SIG-M5 treated with dmso at 0.1 percent for 504 hours (cell line): ENCODE measurements around the gene FBXL3.
A peak's percentile ranks its signal among the peaks of the same experiment; 100 is the strongest.

Experiments
- DNase-seq: peaks from one replicate; lab custom pipeline; 2025; ENCODE audit not compliant: unreplicated experiment; lab: John Stamatoyannopoulos, UW

FBXL3 gene, protein sequence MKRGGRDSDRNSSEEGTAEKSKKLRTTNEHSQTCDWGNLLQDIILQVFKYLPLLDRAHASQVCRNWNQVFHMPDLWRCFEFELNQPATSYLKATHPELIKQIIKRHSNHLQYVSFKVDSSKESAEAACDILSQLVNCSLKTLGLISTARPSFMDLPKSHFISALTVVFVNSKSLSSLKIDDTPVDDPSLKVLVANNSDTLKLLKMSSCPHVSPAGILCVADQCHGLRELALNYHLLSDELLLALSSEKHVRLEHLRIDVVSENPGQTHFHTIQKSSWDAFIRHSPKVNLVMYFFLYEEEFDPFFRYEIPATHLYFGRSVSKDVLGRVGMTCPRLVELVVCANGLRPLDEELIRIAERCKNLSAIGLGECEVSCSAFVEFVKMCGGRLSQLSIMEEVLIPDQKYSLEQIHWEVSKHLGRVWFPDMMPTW

DNA sequence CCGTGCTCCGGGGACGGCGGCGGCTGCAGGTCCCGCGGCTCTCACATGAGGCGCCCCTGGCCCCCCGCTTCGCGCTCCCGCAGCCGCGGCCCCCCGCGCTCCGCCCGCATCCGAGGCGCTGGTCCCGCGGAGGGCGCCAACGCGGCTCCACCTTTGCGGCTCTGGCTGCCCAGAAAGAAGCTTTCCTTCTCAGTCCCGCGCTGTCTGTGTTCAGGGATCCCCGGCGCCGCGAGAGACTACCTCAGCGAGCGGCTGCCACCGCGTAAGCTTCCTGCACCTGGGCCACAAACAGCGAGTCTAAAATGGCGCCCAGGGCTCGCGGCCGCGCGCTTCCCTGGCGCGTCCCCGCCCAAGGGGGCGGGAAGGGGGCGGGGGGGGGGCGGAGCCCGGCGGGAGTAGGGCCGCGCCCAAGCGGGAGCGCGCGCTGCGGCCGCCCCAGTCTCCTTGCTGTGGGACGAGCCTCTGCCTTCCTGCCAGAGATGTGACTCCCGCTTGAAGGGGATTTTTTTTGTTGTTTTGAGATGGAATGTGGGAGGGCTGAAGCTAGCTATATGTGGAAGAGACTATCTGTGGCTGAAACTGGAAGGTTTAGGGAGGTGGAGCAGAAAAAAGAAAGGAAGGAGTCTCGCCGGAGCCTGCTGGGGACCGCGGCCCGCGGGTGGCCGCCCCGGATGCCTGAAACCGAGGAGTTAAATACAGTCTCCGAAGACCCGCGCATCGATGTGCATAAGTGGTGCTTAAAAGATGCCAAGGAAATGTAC is at the start of gene FBXL3:
FBXL3 (minus strand) TSS at position 299 of the 761 bp plus-strand sequence. CDS start 5,299 bp downstream, outside the sequence.
- peak; percentile 92 for DNase-seq

DNA sequence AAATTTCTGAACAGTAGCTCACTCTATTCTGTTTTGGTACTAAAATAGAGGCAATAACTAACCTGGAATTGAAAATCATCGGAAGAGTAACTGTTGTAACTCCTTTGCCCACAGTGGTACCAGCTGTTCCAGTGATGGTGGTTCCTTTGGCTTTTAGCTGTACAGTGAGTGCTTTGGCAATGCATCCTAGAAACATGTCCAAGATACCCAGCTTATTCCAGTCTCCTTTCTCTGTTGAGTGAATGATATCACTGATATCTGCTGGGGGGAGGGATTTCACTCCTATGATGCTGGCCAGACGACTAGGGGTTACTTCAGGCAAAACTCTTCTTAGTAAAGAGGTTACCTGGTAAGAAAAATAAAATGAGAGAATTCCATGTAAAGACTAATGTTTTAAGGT is 40.6 kb upstream of the FBXL3 start:
- DNase-seq: no peak

DNA sequence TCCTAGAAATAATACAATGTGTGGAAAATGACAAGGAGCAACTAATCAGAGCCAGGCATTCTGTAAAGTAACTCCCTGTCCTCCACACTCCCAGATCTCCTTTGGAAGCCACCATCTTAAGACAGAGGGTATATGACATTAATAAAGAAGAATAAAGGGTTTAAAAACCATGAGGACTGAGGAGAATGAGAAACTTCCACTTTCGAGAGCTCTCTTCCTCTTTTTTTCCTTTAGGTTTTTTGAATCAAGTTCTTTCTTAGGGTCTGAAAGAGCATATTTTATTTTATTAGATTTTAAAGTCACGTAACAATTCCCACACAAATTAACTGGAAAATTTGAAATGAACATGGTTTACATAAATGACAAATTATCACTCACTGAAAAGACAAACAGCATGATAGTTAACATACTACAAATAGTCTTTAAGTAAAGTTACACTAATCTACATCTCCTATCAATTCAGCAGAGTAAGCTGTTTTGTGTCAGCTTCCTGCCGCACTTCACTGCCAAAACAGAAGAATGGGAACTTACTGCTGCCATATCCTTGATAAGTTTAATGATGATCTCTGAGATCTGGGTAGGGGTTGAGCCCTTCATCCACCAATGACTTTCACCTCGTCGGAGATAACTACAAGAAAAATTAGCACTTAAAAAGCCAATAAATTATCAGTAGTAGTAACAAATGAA is 38.6 kb upstream of the FBXL3 start:
- DNase-seq: peak; percentile 75

DNA sequence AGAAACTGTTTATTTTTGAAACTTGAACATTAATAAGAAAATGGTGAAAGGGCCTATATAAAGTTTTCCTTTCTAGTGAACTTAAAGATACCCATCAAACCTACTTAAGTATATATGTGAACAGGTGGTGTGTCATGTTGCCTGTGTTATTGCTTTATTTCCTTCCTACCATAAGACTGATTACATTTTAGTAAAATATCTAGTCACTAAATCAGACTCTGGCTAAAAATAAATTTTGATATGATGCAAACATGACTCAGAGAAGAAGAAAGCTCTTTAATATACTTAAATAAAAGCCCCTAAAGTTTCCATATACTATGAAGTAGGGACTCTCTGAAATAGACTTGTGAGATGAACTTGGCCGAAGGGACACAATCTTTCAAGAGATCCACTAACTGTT is 35.1 kb upstream of the FBXL3 start:
- no peak for DNase-seq

DNA sequence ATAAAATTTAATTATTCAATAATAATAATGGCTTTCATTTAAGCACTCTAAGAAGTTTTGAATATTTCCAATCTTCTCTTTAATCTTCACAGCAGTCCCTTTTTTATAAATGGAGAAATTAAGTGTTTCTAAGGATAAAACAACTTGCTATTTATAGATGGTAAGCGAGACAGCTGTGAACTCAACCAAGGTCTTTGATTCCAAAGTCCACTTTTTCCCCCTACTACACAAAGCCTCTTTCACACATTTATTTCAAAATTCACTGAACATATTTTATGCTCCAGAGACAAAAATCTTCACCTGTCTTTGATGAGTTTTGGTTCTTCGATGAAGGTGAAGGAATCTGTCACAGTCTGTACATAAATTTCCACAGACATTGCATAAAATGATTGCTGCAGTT is 34.4 kb upstream of the FBXL3 start:
- DNase-seq: no peak

DNA sequence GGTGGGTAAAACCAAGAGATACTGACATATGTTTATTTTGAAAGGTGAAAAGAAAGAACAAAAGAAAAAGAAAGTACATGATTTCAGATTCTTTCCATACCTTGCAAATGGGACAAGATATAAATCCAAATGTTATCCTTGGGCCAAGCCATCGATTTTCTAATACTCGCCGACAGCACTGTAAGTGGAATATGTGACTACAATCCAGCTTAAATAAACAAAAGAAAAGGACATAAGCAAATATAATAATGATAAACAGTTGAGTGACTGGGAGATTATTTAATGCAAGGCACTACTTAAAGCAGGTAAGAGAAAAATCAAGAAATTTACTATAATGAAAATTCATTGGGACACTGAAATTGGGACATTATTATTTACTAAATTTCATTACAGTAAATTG is 29.9 kb upstream of the FBXL3 start:
- DNase-seq: no peak

DNA sequence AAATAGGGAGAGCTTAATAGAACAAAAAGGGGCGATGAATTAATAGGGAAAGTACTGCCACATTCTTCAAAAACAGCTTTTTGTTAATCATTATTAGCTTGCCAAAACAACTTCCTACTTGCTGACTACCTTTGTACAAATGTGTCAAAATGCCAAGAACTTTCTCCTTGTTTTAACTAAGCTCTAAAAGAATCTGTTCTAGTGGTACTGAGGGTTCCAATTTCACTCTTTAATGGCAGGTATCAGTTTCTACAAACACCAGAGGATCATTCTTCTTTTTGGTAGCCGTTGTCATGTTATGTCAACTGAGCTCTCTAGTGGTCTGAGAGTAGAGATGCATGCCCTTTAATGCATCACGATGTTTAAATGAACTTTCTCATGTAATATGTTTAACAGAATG is 29.4 kb upstream of the FBXL3 start:
- no peak for DNase-seq

DNA sequence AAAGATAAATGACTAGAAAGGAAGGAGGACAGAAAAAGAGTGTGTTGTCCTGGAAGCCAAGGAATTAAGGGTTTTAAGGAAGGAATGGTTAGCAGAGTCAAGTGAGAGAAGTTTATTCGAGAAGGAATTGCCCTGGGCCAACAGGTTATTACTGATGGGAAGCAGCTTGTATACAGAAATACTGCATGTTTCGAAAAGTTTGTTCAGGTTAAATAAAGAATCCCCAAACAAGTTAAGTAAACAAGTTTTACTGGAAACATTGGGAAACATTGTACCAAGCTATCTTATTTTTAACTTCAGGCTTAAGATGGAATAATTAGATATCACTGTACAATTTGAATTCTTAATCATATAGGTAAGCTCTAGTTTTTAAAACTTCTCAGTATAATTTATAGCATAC is 28.2 kb upstream of the FBXL3 start:
- DNase-seq: no peak

DNA sequence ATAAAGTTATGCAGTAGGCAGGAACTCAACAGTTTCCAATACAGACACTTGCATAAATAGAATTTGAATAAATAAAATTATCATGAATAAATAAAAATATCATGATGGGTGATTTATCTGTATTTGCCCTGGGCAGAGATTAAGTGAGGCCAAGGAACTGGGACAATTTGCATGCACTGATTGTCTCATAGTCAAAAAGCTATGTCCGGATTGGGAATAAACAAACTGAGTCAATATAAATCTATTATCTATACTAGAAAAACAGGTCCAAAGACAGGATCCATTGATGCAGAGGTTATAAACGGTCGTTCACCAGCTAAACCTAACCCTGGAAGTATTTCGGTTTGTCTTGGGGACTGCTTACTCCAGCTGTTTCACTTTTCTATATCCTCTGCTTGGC is 26.2 kb upstream of the FBXL3 start:
- DNase-seq: no peak

DNA sequence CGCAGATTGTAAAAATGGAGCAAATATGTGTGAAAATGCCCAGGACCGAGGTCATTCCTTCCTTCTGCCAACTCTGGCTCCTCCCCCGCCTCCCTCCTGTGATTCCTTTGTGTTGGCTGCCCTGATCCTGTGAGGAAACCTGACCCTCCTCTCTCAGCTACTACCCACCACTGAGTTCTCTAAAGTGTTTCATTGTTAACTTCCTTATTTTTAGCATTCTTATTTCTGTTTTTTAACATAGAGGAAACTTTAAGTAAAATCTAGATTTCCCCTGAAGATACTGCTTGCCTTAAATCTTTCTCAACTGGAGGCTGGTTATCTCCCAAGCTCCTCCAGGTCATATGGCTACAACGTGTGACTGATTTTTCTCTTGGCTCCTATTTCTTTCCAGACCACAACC is 21.7 kb upstream of the FBXL3 start:
- DNase-seq: peak; percentile 51

DNA sequence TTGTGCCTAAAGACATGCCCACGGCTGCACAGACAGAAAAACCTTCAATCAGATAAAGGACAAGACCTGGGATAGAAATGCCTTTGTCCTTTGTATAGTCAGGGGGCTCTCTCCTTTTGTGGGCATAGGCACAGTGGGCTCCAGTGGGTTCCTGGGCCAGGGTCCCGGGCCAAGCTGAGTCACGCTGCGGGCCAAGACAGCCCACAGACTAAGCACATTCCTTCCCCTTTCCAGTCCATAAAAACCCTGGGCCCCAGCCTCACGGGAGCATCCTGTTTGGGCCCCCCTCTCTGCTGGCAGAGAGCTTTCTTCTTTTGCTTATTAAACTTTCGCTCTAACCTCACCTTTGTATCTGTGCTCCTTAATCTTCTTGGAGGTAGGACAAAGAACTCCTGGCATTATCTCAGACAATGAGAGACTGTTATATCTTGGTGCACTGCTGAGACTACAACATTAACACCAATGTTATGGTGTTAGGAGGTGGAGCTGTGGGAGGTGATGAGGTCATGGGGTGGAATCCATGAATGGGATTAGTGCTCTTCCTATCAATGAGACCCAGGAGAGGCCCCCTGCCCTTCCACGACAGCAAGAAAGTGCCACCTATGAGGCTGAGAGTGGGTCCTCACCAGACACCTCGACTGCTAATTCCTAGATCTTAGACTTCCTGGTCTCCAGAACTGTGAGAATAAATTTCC is 20.8 kb upstream of the FBXL3 start:
- no peak for DNase-seq

DNA sequence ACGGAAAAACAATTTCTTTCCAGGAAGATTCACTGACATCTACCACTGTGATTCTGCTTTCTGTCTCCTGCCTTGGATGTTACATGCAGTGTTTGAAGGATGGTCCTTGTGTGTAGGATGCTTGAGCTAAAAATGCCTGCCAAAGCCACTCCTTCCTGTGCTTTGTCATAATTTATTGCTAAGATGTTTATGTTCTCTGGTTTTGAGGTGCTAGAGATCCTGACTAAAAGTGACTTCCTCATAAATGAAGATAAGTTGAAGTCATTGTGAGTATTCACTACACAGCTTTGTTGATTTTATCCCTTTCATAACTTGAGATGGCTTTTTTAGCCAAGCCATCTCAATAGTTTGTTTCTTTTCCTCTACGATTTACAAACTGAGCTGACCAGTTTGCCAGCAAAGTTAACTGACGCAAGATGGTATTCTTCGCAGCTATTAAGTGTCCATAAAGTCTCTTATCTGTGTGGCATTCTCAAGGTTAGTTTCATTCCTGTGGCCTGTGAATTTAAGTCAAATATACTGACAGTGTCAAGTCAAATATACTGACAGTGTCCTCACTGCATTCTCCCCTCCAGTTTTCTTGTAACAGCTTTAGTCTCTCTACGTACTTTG is 15.7 kb upstream of the FBXL3 start:
- no peak for DNase-seq

DNA sequence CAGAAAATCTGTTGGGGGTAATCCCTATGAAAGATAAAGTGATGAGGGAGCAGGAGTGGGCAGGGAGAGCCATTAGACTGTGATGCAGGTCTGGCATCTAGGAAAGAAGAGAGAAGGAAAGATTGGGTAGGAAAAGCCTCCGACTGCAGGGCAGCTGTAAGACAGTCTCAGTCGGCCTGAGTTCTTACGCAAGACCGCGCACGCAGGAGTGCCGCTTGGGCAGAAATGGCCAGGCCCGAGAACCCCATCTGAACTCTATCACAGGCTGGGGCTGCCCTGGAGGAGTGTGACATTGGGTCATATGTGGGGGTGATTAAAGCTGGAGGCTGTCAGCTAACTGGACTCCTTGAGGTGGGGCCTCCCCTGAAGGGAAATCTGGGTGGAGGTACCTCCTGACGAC is 13.9 kb upstream of the FBXL3 start:
- no peak for DNase-seq

DNA sequence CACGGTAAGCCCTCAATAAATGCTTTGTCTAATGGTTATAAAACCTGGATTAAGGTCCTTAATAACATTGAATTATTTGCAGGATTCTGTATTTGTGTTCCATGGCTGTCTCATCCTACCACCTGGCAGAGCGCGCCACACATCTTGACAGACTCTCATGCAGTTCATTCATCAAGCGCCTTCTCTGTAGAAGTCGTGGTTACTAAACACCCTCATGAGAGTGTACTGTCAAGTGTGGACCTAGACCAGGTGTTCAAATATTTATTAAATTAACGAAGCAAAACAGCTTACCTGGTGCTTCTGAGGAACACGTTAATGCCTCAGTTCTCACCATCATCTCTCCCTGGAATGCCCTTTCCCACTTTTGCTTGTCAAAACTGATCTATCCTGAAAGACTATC is 13.1 kb upstream of the FBXL3 start:
- no peak for DNase-seq

DNA sequence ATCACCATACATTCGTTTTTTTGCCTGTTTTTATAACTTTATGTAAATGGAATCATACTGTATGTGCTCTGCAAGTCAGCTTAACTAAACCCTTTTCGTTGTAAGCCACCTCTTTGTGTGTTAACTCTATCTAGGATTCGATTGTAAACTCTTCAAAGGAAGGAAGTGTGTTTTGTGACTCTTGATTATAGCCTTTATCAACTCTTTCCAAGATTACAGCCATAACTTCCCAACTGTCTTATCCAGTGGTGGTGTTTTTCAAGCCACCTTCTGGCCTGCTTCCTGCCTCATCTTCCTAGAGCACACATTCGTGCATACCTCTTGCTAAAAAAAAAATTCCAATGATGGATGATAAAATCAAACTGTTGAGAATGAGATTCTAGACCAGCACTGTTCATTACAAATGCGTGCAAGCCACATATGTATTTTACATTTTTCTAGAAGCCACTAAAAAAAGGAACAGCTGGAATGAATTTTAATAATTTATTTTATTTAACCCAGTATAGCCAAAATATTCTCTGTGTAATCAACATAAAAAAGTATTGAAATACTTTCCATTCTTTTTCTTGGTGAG is 12.0 kb upstream of the FBXL3 start:
- DNase-seq: no peak

DNA sequence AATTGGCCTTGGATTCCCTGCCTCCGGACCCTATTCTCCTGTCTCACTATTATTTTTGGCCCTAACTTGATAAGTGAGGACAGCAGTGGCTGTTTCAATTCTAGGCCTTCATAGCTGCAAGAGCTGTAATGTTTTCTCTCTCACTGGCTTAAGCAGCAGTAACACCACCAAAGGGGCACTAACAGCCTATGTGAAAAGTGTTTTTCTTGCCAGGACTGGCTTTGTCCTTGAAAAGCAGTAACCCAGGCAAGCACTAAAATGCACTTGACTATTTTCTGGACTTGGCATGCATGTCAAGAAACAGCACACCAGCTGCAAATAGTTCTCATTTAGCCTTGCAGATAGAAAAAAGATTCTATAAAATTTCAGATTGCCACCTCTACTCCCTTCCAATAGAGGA is 9.3 kb upstream of the FBXL3 start:
- no peak for DNase-seq

DNA sequence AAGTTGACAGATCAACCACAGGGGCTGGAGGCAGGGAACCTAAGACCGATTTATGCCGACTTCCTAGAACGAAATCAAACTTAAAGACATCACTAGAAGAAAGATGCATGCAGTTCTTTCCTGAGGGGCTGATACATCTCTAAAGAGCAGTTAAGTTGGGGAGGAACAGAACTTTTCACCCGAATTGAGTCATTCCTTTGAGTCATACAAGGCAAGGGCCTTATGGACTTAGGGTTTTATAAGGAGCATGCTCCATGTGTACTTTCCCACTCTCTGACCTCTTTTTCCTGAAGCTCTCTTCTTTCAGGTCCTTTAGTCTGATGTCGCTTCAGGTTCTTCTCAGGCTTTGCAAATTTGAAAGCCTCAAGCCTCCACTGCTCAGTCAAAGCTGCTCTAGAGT is 7.9 kb upstream of the FBXL3 start:
- no peak for DNase-seq

DNA sequence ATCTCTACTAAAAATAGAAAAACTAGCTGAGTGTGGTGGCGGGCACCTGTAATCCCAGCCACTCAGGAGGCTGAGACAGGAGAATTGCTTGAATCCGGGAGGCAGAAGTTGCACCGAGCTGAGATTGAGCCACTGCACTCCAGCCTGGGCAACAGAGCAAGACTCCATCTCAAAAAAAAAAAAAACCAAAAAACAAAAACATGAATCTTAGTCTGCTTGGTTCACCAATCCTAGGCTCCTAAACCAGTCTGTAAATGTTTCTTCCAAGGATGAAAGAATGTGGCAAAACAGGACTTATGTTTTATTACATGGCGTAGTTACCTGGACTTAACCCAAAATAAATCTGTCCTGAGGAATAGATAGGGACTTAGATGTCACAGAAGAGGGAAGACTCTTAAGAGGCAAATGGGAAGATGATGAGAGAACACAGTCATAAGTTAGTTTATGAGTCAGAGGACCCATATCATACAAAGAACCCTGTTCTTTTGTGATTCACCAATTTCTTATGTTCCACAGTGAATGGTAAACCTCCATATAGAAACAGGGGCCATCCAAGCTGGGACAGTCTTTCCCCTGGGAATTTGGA is 6.9 kb upstream of the FBXL3 start:
- no peak for DNase-seq

DNA sequence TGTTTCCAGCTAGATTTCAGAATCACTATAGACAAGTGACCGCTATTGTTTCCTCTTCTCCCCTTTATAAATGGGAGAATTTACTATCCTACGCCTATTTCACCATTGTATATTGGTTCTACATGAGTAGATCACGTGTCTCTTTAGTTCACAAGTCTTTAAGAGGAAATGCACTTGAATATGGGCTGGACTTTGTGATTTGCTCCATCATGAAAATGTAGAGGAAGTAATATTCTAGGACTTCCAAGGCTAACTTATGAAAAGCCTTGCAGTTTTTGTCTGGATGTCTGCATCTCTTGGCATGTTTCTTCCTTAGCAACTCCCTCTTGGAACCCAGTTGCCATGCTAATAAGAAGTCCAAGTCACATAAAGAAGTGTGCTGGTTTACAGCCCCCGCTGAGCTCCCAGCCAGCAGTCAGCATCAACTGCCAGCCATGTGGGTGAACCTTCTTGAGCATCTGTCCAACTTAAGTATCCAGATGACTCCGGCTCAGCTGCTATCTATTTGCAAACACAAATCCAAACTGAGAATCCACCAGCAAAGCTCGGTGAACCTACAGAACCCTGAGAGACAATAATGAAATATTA is 4.8 kb upstream of the FBXL3 start:
- DNase-seq: no peak

DNA sequence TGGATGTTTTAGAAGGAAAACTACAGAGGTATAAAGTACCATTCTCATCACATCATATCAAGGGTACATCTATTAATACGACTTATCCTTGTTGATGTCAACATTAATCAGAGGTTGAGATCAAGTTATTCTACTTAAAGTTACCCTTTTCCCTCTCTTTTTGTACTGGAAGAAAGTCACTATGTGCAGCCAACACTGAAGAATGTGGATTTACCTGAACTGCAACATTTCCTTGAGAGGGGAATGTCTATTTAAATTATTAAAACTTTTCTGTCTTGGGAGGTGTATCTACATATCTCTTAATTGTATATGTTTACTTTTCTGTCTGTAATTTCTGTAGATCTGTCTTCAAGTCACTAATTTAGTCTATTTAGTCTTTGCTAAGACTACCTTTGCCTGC is 2.5 kb upstream of the FBXL3 start:
- DNase-seq: no peak
